HG03060 (cell line): ENCODE data around the gene HOOK1.

ENCODE experiments used
- ATAC-seq: cut with Tn5 transposase; IDR thresholded peaks from one replicate; pipeline ENCODE4 v1.9.1; 2021; ENCODE audit warnings: low read depth, moderate number of reproducible peaks; ENCODE audit not compliant: unreplicated experiment

The HOOK1 gene

DNA sequence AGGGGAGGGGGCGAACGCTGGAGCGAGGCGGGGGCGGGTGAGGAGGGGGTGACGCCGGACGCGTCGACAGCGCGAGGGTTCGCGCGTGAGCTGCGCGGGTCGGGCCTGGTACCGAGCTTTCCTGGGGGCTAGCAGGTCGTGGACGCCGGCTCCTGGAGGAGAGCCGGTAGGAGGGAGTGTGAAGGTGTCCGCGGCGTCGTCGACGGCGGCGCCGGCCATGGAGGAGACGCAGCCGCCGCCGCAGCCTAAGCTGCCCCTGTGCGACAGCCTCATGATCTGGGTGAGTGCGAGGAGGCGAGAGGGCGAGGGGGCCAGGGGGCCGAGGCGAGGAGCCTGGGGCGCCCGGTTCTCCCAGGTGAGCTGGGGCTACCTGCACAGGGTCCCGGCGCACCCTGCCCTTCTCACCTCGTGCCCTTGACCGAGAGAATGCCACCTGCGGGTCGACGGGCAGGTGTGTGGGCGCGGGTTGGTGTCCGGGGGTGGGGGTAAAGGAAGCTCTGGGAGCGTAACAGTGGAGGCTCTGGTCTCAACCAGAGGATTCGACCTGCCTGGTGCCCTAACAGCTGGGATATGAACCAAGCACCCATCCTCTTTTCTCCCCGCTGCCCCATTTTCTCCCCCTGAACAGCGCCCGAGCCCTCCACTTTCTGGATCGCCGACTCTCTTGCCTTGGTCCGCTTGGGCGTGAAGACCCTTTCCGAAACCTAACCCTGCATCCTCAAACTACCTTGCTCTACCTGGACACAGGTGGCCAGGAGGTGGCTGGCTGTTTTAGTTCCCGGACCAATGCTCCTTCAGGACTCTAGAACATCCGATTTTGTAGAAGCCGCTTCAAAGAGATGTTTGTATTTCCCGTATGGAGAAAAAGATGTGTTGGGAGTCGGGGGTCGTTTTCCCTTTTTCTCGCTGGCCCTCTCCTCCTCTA is at the start of gene HOOK1:
Gene HOOK1 (plus strand): TSS at position 49 of the 925 bp plus-strand sequence. CDS start 169 bp downstream, at position 218.
- ATAC-seq: no peak

DNA sequence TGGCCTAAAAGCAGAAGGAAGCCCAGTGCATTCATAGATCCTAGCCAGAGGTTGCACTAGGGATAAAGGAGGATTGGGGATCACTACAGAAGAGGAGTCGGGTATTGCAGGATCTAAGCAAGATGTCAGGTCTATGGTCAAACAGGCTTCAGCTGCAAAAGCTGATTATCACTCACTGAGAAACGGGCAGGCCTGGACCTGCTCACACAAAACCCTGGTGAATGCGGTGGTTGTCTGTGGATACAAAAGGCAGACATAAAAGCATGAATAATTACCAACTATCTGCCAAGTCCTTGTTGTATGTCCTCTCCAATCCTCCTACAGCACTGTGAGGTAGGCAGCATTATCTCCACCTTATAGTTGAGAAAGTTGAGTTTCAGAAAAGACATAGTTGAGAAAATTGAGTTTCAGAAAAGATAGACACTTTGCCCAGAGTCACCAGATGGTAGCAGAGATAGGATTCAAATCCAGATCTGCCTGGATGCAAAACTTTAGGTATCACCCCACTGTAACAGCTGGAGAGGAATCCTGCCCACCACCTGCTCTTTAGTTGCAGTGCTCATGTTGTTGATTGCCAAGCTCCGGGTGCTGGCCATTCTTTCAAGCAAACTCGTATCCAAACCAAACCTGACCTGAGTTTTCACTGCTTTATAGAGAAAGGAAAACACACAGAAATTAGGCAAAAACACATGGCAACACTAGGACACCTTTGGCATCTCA is 49.6 kb upstream of the HOOK1 start:
- ATAC-seq: no peak

- ATAC-seq: no peak
Measured at GRCh38 chr1:59766227-59766855, 48.4 kb upstream of the HOOK1 start.

DNA sequence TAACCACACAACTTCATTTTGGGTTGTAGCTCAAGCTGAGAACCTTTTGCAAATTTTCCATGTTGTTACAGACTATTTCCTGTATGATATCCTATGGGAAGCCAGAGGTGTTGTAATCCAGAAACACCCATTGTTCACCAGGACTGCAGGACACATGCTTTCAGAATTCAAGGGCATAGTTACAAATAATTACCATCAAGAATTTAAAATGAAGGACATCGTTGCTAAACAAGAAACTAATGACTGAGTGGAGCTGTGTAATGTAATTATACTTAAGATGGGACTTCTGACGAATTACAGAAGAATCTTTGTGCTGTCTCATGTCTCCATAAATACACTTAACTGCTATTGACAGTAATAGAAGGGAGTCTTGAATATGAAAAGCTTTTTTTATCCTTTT is 47.6 kb upstream of the HOOK1 start:
- no peak for ATAC-seq

DNA sequence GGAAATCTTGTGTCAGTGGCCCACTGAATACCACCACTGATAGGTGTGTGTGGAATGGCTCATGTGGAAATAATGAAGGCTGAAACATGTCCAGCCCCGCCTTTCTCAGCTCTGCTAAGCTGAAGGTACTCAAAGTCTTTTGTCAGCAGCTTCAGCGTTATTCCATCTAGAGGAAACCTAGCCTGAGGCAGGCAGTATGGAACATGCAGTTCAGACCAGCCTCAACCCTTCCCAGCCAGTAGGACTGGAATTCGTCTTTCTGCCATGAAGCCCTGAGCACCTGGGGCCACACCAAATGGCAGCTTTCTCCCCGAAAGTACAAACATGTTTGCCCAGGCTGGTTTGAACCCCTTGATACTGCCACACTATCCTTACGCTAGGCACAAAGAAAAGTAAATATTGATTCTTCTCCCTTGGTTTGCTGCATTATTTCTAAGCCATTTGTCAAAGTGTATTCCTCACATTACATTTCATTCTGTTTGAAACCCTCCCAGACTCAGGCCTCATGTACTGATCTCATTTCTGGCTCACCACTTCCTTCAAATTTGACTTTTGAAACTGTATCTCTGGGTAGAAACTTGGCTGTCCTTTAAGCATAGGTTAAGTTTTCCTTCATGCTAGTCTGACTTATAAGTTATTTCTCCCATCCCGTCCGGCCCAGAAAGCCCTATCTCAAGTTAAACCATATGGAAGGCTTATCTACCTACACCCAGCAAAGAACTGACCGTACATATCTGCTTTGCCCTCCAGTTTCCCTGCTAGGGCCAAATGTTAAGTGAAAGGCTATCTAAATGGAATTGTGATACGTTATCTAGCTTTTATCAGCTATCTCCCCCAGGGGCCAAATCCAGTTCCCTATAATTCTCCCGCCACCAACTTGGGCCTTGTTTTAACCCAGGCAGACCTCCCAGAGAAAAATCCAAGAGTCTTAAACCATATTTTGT is 45.7 kb upstream of the HOOK1 start:
- no peak for ATAC-seq

DNA sequence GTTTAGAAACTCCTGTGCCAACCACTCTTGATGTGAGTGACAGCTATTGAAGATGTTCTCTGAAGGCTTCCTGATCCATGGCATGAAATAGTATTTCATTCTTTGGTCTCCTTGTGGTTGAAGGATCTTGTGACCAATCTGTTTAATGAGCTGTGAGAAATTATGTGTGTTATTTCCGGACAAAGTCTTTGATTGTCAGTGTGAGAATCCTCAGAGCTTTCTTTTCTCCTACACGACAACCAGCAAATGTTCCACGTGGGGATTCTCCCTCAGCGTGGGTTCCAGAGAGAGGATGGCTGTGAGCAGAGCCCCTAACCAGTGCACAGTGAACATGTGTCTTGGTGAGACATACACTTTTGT is 45.0 kb upstream of the HOOK1 start:
- no peak for ATAC-seq

GRCh38 chr1:59771361-59771760 is 43.4 kb upstream of the HOOK1 start:
- ATAC-seq: no peak

DNA sequence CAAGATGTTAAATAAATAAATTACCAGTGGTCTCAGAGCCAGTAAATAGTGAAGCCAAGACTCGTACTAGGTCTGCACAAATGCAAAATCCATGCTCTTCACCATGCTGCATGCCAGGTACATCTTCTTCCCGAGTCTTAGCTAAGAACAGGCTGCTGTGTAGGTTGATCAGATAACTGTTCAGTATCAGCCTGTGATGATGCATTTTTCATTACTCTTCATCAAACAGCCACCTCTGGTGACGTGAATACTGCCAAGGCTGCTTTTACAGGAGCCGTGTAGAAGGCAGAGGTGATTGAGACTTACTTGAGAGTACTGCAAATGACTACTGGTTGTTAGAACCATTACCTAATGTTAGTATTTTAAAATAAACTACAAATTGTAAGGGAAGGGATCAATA is 39.3 kb upstream of the HOOK1 start:
- no peak for ATAC-seq

- no peak for ATAC-seq
Measured at GRCh38 chr1:59776960-59777852, 37.5 kb upstream of the HOOK1 start.

DNA sequence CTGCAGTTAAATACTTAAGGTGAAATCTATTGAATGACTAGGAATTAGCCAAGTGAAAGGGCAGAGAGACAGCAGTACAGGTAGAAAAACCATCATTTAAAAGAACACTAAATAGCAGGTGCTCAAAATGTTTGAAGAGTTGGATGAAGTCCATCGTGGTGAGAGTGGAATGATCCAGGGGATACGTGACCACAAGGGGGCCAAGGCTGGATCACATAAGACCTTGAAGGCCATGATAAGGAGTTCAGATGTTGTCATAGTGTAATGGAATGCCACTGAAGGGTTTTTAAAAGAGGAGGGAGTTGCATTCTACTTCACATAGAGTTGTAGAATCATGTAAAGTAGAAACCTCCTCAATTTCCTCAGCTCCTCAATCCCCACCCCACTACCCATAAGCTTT is 34.8 kb upstream of the HOOK1 start:
- ATAC-seq: no peak

DNA sequence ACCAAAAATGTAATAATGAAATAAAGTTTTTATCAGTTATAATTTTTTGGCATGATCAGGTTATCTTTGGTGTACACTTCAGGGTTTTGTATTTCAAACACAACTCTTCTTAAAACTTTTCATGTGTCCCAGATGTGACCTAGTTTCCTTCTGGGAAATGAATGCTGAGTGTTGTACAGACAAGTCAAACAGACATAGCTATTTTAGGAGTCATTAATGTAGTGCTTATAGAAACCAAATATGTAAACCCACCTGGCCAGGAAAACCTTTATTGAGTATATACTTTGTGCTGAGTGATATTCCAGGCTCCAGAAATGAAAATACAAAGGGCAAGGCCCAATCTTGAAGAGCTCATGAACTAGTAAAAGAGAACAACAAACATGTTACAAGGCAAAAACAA is 25.9 kb upstream of the HOOK1 start:
- no peak for ATAC-seq

DNA sequence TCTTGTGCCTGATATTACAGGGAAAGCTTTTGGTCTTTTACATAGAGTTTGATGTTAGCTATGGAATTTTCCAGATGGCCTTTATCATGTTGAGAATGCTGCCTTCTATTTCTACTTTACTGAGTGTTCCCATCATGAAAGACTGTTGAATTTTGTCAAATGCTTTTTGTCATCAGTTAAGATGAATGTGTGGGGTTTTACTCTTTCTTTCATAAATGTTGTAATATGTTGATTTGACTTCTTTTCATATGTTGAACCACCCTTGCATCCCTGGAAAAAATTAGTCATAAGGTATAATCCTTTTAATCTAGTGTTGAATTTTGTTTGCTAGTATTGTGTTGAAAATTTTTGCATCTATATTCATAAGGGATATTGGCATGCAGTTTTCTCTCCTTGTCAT is 16.1 kb upstream of the HOOK1 start:
- ATAC-seq: no peak

DNA sequence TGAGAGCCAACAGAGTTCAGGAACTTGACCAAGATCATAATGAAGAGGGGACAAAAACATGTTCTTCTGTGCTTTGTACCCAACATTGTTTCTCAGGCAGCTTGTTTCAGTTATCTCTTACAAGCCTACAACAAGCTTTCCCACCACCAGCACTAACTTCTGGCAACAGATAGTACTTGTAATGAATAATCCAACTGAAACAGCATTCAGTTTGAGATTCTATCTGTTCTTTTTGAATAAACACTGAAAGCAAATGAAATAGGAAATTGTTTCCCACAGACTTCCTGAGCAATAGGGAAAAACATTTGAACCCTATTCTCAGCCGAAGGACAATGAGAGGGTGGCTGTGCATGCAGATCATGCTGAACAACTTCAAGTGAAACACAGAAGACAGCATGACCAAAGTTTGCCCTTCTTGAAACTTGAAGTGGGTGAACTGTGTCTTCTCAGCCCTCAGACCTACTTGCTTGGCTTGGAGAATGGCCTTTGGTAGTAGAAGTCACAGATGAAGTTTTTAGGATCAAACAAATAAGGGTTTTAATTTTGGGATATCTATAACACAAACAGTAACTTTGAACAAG is 11.2 kb upstream of the HOOK1 start:
- ATAC-seq: no peak

DNA sequence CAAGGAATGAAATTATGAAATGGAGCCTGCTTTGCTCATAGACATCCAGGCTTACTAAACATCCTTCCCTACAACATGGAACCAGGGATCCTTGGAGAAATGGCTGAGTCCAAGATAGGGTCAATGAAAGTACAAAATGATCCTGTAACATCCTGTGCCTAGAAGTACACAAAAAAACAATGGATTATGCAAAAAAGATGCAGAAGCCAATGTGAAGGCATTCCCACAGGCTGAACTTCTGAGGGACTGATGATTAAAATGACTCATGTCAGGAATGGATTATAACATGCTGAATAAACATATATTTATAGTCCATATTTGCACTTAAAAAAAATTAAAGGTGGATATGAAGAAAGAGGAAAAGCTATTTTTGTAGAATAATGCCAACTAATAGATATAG is 10.4 kb upstream of the HOOK1 start:
- no peak for ATAC-seq

DNA sequence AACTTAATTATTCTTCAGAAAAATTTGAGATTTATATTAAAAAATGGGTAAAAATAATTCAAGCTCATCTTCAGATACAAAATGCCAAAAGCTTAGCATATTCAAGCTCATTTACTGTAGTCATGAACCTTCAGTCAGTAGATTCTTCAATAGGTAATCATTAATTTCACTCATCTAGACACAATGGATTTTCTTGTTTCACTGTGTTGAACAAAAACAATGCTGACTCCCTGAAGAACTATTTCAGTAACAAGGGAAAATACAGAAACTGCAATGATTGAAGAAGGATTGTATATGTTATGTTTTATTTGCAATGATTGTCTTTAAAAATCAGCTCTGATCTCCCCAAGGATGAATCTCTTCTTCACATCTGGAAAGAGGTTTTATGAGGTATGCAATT is 9.2 kb upstream of the HOOK1 start:
- no peak for ATAC-seq

DNA sequence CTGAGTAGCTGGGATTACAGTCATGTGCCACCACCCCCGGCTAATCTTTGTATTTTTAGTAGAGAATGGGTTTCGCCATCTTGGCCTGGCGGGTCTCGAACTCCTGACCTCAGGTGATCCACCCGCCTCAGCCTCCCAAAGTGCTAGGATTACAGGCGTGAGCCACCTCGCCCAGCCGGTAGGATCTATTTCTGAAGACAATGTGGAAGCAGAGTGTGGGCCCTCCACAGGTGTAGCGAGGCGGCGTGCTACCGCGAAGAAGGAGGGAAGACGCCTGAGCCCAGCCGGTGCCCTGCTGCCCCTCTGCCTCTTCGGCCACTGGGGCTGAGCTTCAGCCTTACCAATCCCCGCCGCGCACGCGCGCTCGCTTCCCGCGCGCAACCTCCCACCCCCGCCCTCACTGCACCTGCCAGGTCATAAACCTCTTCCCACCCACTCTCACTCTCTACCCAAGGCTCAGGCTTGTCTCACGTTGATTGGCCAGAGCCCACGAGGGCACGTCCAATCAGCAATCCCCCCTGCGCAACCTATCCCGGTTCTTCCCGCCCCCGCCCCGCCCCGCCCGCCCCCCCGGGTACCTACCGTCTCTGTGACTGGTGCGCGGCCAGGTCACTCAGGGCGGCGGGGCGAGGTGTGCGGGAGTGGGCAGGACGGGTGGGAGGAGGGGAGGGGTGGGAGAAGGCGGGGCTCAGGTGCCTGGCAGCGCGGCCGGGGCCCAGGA is 409 bp upstream of the HOOK1 start:
- peak; percentile 89 for ATAC-seq

GRCh38 chr1:59815892-59816291 is 1.1 kb downstream of the HOOK1 start:
- ATAC-seq: no peak

- ATAC-seq: no peak
Measured at GRCh38 chr1:59816318-59816878, 1.6 kb downstream of the HOOK1 start.
